Peyer's patch (tissue), 4 donors: Measurements from ENCODE around the gene FARP1. TPM values are rescaled to one million over a fixed set of nuclear protein-coding genes. Genes with fewer than 3 reads are reported as not detected.

Experiments
- DNase-seq, 3 donors: peaks; one replicate each; pipeline ENCODE4 v3.0.0-alpha.2; 2017 to 2019
- H3K27ac ChIP-seq, 4 donors: fragments of 200-600 bp; sonication (generic); one replicate each; pipeline ENCODE4 v1.5.1; 2016 to 2019
- H3K27me3 ChIP-seq, 2 donors: fragments of 200-600 bp; sonication (generic); one replicate each; pipeline ENCODE4 v1.5.1; 2019
- H3K36me3 ChIP-seq, 3 donors: fragments of 200-600 bp; sonication (generic); one replicate each; pipeline ENCODE4 v1.5.1; 2016 to 2019
- H3K4me1 ChIP-seq, 4 donors: fragments of 200-600 bp; sonication (generic); one replicate each; pipeline ENCODE4 v1.5.1; 2016 to 2019
- H3K4me3 ChIP-seq, 4 donors: fragments of 200-600 bp; sonication (generic); 1 replicate in 3 of 4; 2 replicates in 1 of 4; pipeline ENCODE4 v1.5.1; 2016 to 2019; ENCODE audit warnings: mild to moderate bottlenecking in 1 of 4
- H3K9me3 ChIP-seq, 4 donors: fragments of 200-600 bp; sonication (generic); one replicate each; pipeline ENCODE4 v1.5.1; 2016 to 2019; ENCODE audit warnings: mild to moderate bottlenecking in 1 of 4
- POLR2A ChIP-seq, 2 donors: fragments of 450-650 bp; IDR thresholded peaks; one replicate each; pipeline ENCODE4 v1.5.1; 2017; ENCODE audit warnings: antibody characterized with exemption in 2 of 2, mild to moderate bottlenecking in 2 of 2, moderate library complexity in 2 of 2
- total RNA-seq, 4 donors: library from RNA; depleted of rRNA; stranded (reverse); fragments of >200 nt; gene quantifications; one replicate each; pipeline ENCODE4 v1.1.0, GENCODE V29; 2016
- TF ChIP-seq, protein P1 (sequence below), 6 experiments: fragments of 450-650 bp in 4 of 6; fragments of 200-600 bp in 2 of 6; sonication (generic) in 1 of 6; IDR thresholded peaks; one replicate each; pipeline ENCODE4 v1.5.1; 2017 to 2019; ENCODE audit warnings: antibody characterized with exemption in 6 of 6, mild to moderate bottlenecking in 3 of 6, moderate library complexity in 1 of 6

Gene FARP1
- total RNA-seq, 4 donors from 2014 or later: 10.6 to 61.1 (median 14.9) TPM

DNA sequence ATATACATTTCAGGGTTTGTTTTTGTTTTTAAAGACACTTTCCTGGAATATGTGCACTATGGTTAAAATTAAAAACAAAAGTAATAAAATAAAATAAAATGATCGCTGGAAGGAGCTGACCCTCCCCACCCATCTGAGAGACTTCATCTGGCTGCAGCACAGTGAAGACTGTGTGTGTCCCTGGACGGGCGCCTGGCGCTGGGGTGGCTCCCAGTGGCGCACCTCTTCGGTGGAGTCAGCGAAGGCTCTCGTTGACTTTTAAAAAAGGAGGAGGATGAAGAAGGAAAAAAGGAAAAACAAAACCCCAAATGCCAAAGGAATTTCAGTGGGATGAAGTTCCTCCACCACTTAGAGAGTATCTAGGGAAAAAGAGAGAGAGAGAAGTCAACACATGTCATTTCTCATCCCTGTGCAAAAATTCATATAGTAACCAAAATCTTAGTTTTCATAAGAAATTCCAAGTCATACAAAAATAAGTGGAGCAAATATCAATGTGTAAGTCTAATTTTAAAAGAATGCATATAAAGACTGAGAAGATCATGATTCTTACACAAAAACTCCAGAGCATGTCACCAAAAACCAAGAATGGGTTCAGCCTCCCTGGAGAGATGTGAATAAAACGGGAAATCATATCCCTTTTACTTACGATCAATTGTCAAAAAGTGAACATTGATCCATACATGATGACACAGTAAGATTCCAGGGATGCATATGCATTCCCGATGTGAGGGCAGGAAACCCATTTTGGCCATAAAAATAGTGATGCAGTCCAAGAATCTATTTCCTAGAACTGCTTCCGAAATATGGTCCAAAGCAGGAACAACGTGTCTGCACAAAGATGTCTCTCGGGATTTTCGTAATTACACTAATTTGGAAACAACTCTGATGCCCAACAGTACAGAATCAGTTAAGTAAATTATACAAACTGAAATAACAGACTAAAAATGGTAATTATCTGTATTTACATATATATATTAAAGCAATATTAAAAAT lies 310.3 kb downstream of the FARP1 start:
- Histone ChIP-seq H3K4me3 (no peak overlapping the region), H3K4me1 (peaks cover 0 to 16% (median 0%) of the 10 kb centered on the region in 4 donors), H3K27ac (no peak overlapping the region), H3K27me3 (no peaks in the 10 kb centered on the region), H3K9me3 (no peaks in the 10 kb centered on the region), H3K36me3 (peaks cover 0 to 82% (median 4%) of the 10 kb centered on the region in 3 donors)
- no peak for DNase-seq
- TF ChIP-seq, protein P1, sequence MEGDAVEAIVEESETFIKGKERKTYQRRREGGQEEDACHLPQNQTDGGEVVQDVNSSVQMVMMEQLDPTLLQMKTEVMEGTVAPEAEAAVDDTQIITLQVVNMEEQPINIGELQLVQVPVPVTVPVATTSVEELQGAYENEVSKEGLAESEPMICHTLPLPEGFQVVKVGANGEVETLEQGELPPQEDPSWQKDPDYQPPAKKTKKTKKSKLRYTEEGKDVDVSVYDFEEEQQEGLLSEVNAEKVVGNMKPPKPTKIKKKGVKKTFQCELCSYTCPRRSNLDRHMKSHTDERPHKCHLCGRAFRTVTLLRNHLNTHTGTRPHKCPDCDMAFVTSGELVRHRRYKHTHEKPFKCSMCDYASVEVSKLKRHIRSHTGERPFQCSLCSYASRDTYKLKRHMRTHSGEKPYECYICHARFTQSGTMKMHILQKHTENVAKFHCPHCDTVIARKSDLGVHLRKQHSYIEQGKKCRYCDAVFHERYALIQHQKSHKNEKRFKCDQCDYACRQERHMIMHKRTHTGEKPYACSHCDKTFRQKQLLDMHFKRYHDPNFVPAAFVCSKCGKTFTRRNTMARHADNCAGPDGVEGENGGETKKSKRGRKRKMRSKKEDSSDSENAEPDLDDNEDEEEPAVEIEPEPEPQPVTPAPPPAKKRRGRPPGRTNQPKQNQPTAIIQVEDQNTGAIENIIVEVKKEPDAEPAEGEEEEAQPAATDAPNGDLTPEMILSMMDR (IDR thresholded peaks at IDR 0.05): no peak
- TF ChIP-seq POLR2A (IDR thresholded peaks at IDR 0.05): no peak

DNA sequence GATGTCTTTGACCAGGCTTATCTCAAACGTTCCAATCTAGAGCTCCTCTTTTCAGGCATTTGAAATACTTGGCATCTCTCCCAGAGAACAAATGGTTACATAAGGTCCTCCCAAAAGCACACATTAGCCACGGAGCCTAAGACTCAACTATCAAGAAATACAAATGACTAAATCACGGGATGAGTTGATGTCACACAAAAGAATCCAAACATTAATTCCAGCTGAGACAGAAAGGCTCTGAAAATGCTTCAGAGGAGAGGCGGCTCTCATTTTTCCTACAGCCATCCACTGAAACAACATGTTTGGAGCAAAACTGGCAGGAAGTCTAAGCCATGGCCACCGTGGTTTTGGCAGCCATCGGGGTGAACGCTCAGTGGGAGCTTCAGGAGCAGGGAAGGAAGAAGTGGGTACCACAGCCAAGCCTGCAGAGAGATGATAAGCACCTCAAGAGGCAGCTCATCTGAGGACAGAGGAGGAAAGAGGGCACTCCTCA lies 311.5 kb downstream of the FARP1 start:
- no peaks in the 10 kb centered on the region for H3K27me3 ChIP-seq
- peaks cover 0 to 16% (median 0%) of the 10 kb centered on the region in 4 donors for H3K4me1 ChIP-seq
- peak overlapping the region in 3 of 4 donors; percentile 15 to 74 (median 57) for H3K27ac ChIP-seq
- H3K36me3 ChIP-seq: peaks cover 0 to 83% (median under 1%) of the 10 kb centered on the region in 3 donors
- no peaks in the 10 kb centered on the region for H3K9me3 ChIP-seq
- no peak for DNase-seq
- TF ChIP-seq, protein P1 (IDR thresholded peaks at IDR 0.05): no peak
- no peak for TF ChIP-seq POLR2A (IDR thresholded peaks at IDR 0.05)
- no peak overlapping the region for H3K4me3 ChIP-seq

DNA sequence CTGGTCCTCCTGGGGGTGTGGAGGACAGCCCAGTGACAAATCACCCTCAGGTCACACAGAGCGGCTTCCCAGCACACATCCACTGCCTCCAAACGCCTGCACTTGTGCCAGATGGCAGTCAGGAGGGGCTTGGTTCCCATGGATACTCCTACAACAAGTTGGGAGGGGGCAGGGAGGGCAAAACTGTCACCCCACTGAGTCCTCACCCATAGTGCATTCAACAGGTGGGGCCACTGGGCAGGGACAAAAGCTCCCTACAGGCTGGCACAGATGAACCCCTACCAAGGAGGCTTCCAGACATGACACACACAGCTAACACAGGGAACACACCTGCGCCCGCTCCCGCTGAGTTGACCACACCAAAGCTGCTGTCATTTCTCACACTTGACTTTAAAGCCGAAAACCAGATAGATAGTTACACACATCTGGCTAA lies 313.5 kb downstream of the FARP1 start:
- peaks cover 0 to 91% (median 0%) of the 10 kb centered on the region in 3 donors for H3K36me3 ChIP-seq
- DNase-seq: no peak
- H3K9me3 ChIP-seq: no peaks in the 10 kb centered on the region
- no peaks in the 10 kb centered on the region for H3K27me3 ChIP-seq
- no peaks in the 10 kb centered on the region for H3K4me1 ChIP-seq
- no peak overlapping the region for H3K27ac ChIP-seq
- TF ChIP-seq, protein P1 (IDR thresholded peaks at IDR 0.05): no peak
- no peak for TF ChIP-seq POLR2A (IDR thresholded peaks at IDR 0.05)
- no peak overlapping the region for H3K4me3 ChIP-seq

- TF ChIP-seq POLR2A (IDR thresholded peaks at IDR 0.05): no peak
- no peaks in the 10 kb centered on the region for H3K4me1 ChIP-seq
- no peak overlapping the region for H3K27ac ChIP-seq
- H3K36me3 ChIP-seq: peaks cover 0 to 91% (median 0%) of the 10 kb centered on the region in 3 donors
- H3K27me3 ChIP-seq: no peaks in the 10 kb centered on the region
- no peaks in the 10 kb centered on the region for H3K9me3 ChIP-seq
- H3K4me3 ChIP-seq: no peak overlapping the region
- DNase-seq: no peak
These were observed 314.2 kb downstream of the FARP1 start for GRCh38 chr13:98457053-98457452.

DNA sequence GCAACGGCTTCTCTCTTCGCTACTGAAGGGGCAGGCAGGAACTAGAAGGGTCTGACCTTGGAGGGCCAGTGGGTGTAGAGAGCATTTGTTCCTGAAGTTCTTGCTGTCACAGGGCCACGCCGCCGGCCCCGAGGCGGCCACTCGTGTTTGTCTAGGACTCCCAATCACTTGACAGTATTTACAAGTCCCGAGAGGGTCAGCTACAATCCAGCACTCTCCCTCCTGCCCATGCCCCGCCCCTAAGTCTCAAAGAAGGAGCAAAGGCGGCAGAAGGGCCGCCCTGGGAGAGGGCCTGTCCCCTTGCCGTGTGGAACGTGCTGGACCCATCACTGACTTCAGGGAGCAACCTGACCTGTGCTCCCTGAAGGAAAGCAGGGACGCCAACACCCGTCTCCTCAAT lies 315.5 kb downstream of the FARP1 start:
- Histone ChIP-seq H3K4me1 (no peaks in the 10 kb centered on the region), H3K9me3 (no peaks in the 10 kb centered on the region), H3K27me3 (no peaks in the 10 kb centered on the region), H3K4me3 (no peak overlapping the region), H3K27ac (no peak overlapping the region), H3K36me3 (peaks cover 0 to 93% (median 0%) of the 10 kb centered on the region in 3 donors)
- TF ChIP-seq POLR2A (IDR thresholded peaks at IDR 0.05): no peak
- TF ChIP-seq, protein P1 (IDR thresholded peaks at IDR 0.05): no peak
- DNase-seq: no peak

- Histone ChIP-seq H3K9me3 (no peaks in the 10 kb centered on the region), H3K4me3 (no peak overlapping the region), H3K4me1 (no peaks in the 10 kb centered on the region), H3K27ac (no peak overlapping the region), H3K36me3 (peaks cover 0 to 95% (median 0%) of the 10 kb centered on the region in 3 donors), H3K27me3 (no peaks in the 10 kb centered on the region)
- TF ChIP-seq, protein P1 (IDR thresholded peaks at IDR 0.05): no peak
- no peak for TF ChIP-seq POLR2A (IDR thresholded peaks at IDR 0.05)
- no peak for DNase-seq
These were observed 316.3 kb downstream of the FARP1 start for GRCh38 chr13:98459171-98459681.
